Epithelial cell of prostate (primary cell): ENCODE data around the gene RPS27A.
"Not testable (repeated sequence)": the region's sequence is repeated elsewhere in the genome, so short reads cannot be mapped to it uniquely, and the experiment has no call there.

ENCODE experiments used
- DNase-seq: peaks from one replicate; pipeline ENCODE4 v3.0.0-alpha.2; 2011; ENCODE audit warnings: low read depth, low spot score
- H3K27ac ChIP-seq: fragments of 450-650 bp; 2 replicates; pipeline ENCODE4 v1.5.1; 2017; ENCODE audit warnings: mild to moderate bottlenecking

Gene RPS27A

GRCh38 chr2:55235724-55236538, 3.4 kb downstream of the RPS27A start:
- peak overlapping the region; percentile 87 for H3K27ac ChIP-seq
- DNase-seq: no peak

- DNase-seq: no peak
- H3K27ac ChIP-seq: no peak overlapping the region
These were observed 4.6 kb downstream of the RPS27A start for GRCh38 chr2:55236992-55237543.

- no peak for DNase-seq
- H3K27ac ChIP-seq: no peak overlapping the region
These were observed 7.3 kb downstream of the RPS27A start for GRCh38 chr2:55239656-55240222.

- DNase-seq, H3K27ac ChIP-seq: not testable (repeated sequence)
These were observed 9.1 kb downstream of the RPS27A start for GRCh38 chr2:55241582-55241981.

GRCh38 chr2:55242617-55243016, 10.1 kb downstream of the RPS27A start:
- DNase-seq: no peak
- no peak overlapping the region for H3K27ac ChIP-seq

- H3K27ac ChIP-seq: no peak overlapping the region
- DNase-seq: no peak
These were observed 12.9 kb downstream of the RPS27A start for GRCh38 chr2:55245411-55245810.

- DNase-seq: no peak
- no peak overlapping the region for H3K27ac ChIP-seq
These were observed 14.5 kb downstream of the RPS27A start for GRCh38 chr2:55247025-55247424.

- no peak for DNase-seq
- no peak overlapping the region for H3K27ac ChIP-seq
These were observed 20.3 kb downstream of the RPS27A start for GRCh38 chr2:55252832-55253231.

GRCh38 chr2:55259586-55259985, 27.1 kb downstream of the RPS27A start:
- not testable (repeated sequence) for H3K27ac ChIP-seq, DNase-seq

- no peak for DNase-seq
- peak overlapping the region; percentile 62 for H3K27ac ChIP-seq
These were observed 35.9 kb downstream of the RPS27A start for GRCh38 chr2:55268288-55268906.

- peak; percentile 45 for DNase-seq
- peak within 1 kb of the TSS; percentile 62 for H3K27ac ChIP-seq
These were observed 36.6 kb downstream of the RPS27A start, which contains the start of gene MTIF2 for GRCh38 chr2:55268907-55269644. Gene MTIF2 (minus strand): TSS chr2:55269231. CDS start chr2:55263858, 5,373 bp downstream.

- no peak for DNase-seq
- peak overlapping the region; percentile 62 for H3K27ac ChIP-seq
These were observed 37.1 kb downstream of the RPS27A start for GRCh38 chr2:55269645-55269990.

- H3K27ac ChIP-seq, DNase-seq: not testable (repeated sequence)
These were observed 41.9 kb downstream of the RPS27A start for GRCh38 chr2:55274346-55274745.

- DNase-seq: no peak
These were observed 44.8 kb downstream of the RPS27A start for GRCh38 chr2:55277310-55277709.

GRCh38 chr2:55279214-55279835, 46.8 kb downstream of the RPS27A start:
- peak overlapping the region; percentile 74 for H3K27ac ChIP-seq
- DNase-seq: not testable (repeated sequence)

More at GRCh38 chr2:55277310-55277709, 44.8 kb downstream of the RPS27A start:
- no peak overlapping the region for H3K27ac ChIP-seq

- DNase-seq: not testable (repeated sequence)
- peak overlapping the region; percentile 74 for H3K27ac ChIP-seq
These were observed 47.5 kb downstream of the RPS27A start for GRCh38 chr2:55279859-55280424.

GRCh38 chr2:55280851-55281546, 48.5 kb downstream of the RPS27A start:
- not testable (repeated sequence) for DNase-seq
- H3K27ac ChIP-seq: peak overlapping the region; percentile 74

- peak overlapping the region; percentile 74 for H3K27ac ChIP-seq
- peak; percentile 39 for DNase-seq
These were observed 49.8 kb downstream of the RPS27A start for GRCh38 chr2:55282110-55282917.
